CD8-positive, alpha-beta memory T cell (primary cell): ENCODE measurements around the gene PRRG3. TPM values are rescaled to one million over a fixed set of nuclear protein-coding genes. Genes with fewer than 3 reads are reported as not detected.

Source experiments
- CTCF ChIA-PET: fragments of 350-600 bp; sonication (Branson Sonifier 250); formaldehyde crosslinking; loops from one replicate; lab custom pipeline; 2021; ENCODE audit warnings: antibody characterized with exemption; lab: Charles Lee
- POLR2A ChIA-PET: fragments of 350-600 bp; sonication (Branson Sonifier 250); formaldehyde crosslinking; loops from one replicate; lab custom pipeline; 2021; ENCODE audit warnings: antibody characterized with exemption; lab: Charles Lee
- DNase-seq, 5 donors: peaks; one replicate each; pipeline versions ENCODE4 v3.0.0 to v3.0.0-alpha.2; 2020 to 2022; ENCODE audit warnings: mixed read lengths in 1 of 5
- H3K27ac ChIP-seq: one replicate; pipeline ENCODE4 v1.7.0; 2013; ENCODE audit warnings: low read depth, mild to moderate bottlenecking, low read length, moderate library complexity
- H3K27me3 ChIP-seq: 2 replicates; pipeline ENCODE4 v1.7.0; 2013; ENCODE audit warnings: low read length, mild to moderate bottlenecking; ENCODE audit not compliant: insufficient read depth, poor library complexity, severe bottlenecking
- H3K36me3 ChIP-seq: 2 replicates; pipeline ENCODE4 v1.7.0; 2013; ENCODE audit warnings: mild to moderate bottlenecking, low read length, moderate library complexity; ENCODE audit not compliant: insufficient read depth
- H3K4me1 ChIP-seq: 2 replicates; pipeline ENCODE4 v1.7.0; 2013; ENCODE audit warnings: mild to moderate bottlenecking, low read length, moderate library complexity; ENCODE audit not compliant: insufficient read depth
- H3K4me3 ChIP-seq: 2 replicates; pipeline ENCODE4 v1.7.0; 2013; ENCODE audit warnings: mild to moderate bottlenecking, low read length
- H3K9me3 ChIP-seq: 2 replicates; pipeline ENCODE4 v1.7.0; 2013; ENCODE audit warnings: mild to moderate bottlenecking, low read length
- H3K27ac Mint-ChIP-seq, 8 donors: one replicate each; pipeline ENCODE4 v1.8.0; 2020 to 2021; ENCODE audit warnings: mixed read lengths in 8 of 8, mild to moderate bottlenecking in 6 of 8, inconsistent platforms in 3 of 8, moderate library complexity in 3 of 8
- H3K27me3 Mint-ChIP-seq, 2 donors: one replicate each; pipeline ENCODE4 v1.8.0; 2020 to 2021; ENCODE audit warnings: mixed read lengths in 2 of 2, mild to moderate bottlenecking in 1 of 2, moderate library complexity in 1 of 2
- H3K36me3 Mint-ChIP-seq, 3 donors: one replicate each; pipeline ENCODE4 v1.8.0; 2020 to 2021; ENCODE audit warnings: mixed read lengths in 3 of 3, inconsistent platforms in 1 of 3, mild to moderate bottlenecking in 1 of 3
- H3K4me1 Mint-ChIP-seq, 3 donors: one replicate each; pipeline ENCODE4 v1.8.0; 2020 to 2021; ENCODE audit warnings: mixed read lengths in 3 of 3, inconsistent platforms in 1 of 3, mild to moderate bottlenecking in 1 of 3
- H3K4me3 Mint-ChIP-seq, 7 donors: one replicate each; pipeline ENCODE4 v1.8.0; 2020 to 2021; ENCODE audit warnings: mixed read lengths in 7 of 7, mild to moderate bottlenecking in 6 of 7, moderate library complexity in 4 of 7, inconsistent platforms in 2 of 7
- H3K9me3 Mint-ChIP-seq, 5 donors: one replicate each; pipeline ENCODE4 v1.8.0; 2020 to 2022; ENCODE audit warnings: mixed read lengths in 5 of 5, mild to moderate bottlenecking in 3 of 5, moderate library complexity in 2 of 5, inconsistent platforms in 1 of 5
- polyA plus RNA-seq: library from polyadenylated mRNA; unstranded; fragments of 300-500 nt; fragmentation: Illumina TruSeq; gene quantifications from one replicate; pipeline ENCODE4 v1.2.3, GENCODE V29; 2021
- total RNA-seq, 2 experiments: library from RNA; stranded (reverse); gene quantifications; one replicate each; pipeline ENCODE4 v1.2.3, GENCODE V29; 2021

Gene PRRG3
- total and polyA plus RNA-seq, 3 experiments from 2014 or later: not detected

DNA sequence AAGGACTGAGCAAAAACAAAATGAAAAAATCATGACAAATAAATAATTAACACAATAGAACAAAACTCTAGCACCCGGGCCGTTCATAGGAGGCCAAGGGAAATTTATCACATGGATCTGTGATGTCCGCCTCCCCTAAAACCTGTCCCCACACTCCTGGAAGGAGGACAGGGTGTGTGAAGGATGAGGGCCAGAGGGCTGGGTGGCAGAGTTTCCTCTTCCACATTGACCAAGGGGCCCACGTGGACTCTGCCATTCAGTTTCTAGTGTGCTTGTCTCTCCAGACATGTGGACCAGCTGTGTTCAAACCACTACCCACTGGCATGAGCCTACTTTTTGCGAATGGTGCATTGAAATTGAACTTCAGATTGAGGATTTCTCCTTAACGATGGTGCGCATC is 6.3 kb downstream of the PRRG3 start:
- peaks cover 0 to 2% (median 0%) of the 10 kb centered on the region in 5 donors for H3K9me3 Mint-ChIP-seq
- no peaks in the 10 kb centered on the region for H3K4me1 Mint-ChIP-seq
- peaks cover 0 to 15% of the 10 kb centered on the region in 2 donors for H3K27me3 Mint-ChIP-seq
- no peak for DNase-seq
- H3K4me3 Mint-ChIP-seq: no peak overlapping the region
- H3K36me3 ChIP-seq: no peaks in the 10 kb centered on the region
- no peaks in the 10 kb centered on the region for H3K27me3 ChIP-seq
- H3K36me3 Mint-ChIP-seq: no peaks in the 10 kb centered on the region
- H3K9me3 ChIP-seq: no peaks in the 10 kb centered on the region
- no peak overlapping the region for H3K27ac Mint-ChIP-seq
- H3K27ac ChIP-seq: no peak overlapping the region
- POLR2A ChIA-PET: no interaction called here
- CTCF ChIA-PET: no interaction called here
- no peak overlapping the region for H3K4me3 ChIP-seq
- no peaks in the 10 kb centered on the region for H3K4me1 ChIP-seq

DNA sequence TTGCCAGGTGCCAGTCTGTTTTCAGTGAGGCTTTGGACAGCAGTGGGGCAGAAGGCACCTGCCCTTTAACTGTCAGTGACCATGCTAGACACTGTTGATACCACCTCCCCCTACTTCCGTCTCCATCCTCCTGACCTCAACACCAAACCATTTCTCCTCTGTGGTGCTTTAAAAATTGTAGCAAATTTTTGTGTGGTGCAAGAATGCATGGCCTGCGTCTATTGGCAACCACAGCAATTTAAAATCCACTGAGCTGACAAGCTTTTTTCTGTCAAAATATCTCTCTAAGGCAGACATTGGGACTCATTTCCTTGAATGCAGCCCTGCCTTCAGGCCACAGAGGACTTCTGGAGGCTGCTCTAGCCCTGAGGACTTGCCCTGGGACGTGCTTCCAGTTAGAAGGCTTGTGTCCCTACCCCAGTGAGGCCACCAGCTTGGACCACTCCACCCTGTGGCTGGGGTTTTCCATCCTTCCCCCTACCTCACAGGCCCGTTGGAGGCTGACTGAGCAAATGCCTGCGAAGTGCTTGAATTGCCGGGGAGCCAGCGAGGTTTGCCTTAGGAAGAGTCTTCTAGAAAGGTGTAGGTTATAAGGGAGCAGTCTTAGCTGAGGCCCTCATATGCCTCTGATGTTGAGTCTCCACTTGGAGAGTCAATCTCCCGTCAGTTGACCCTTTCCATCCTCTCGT is 6.9 kb downstream of the PRRG3 start:
- Histone ChIP-seq H3K27ac (no peak overlapping the region), H3K4me3 (no peak overlapping the region), H3K4me1 (no peaks in the 10 kb centered on the region), H3K36me3 (no peaks in the 10 kb centered on the region), H3K9me3 (no peaks in the 10 kb centered on the region), H3K27me3 (no peaks in the 10 kb centered on the region)
- no peaks in the 10 kb centered on the region for H3K36me3 Mint-ChIP-seq
- H3K4me1 Mint-ChIP-seq: no peaks in the 10 kb centered on the region
- peaks cover 0 to 18% of the 10 kb centered on the region in 2 donors for H3K27me3 Mint-ChIP-seq
- POLR2A ChIA-PET: no interaction called here
- peaks cover 0 to 2% (median 0%) of the 10 kb centered on the region in 5 donors for H3K9me3 Mint-ChIP-seq
- H3K27ac Mint-ChIP-seq: no peak overlapping the region
- H3K4me3 Mint-ChIP-seq: no peak overlapping the region
- CTCF ChIA-PET: no interaction called here
- DNase-seq: no peak

DNA sequence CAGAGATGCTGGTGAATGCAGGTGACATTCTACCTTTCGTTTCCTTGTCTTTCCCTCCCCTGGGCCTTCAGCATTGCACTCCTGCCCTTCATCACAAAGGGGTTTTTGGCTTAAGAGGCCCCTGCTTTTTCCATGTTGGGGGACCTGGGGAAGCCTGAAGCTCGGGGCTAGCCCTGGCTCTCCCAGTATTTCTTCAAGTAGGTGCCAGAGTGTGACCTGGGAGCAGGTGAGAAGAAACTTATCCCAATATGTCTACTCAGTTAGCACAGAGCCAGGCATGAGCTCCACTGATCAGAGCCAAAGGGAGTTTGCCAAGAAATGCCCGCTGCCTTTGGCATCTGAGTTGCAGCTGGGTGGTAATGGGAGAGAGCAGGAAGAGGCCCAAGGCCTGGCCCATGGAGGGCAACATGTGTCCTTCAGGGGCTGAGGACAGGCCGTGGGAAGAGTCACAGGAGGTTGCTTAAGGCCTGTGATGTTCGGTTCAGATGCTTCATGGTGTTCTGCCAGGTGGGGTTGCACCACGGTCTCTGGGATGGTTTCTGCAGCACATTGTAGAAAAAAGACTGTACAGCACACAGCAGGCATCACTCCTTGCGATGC is 7.6 kb downstream of the PRRG3 start:
- Histone ChIP-seq H3K36me3 (no peaks in the 10 kb centered on the region), H3K4me3 (no peak overlapping the region), H3K9me3 (no peaks in the 10 kb centered on the region), H3K27me3 (no peaks in the 10 kb centered on the region), H3K27ac (no peak overlapping the region), H3K4me1 (no peaks in the 10 kb centered on the region)
- no peaks in the 10 kb centered on the region for H3K4me1 Mint-ChIP-seq
- no peak overlapping the region for H3K27ac Mint-ChIP-seq
- DNase-seq: no peak
- H3K9me3 Mint-ChIP-seq: peaks cover 0 to 2% (median 0%) of the 10 kb centered on the region in 5 donors
- CTCF ChIA-PET: no interaction called here
- POLR2A ChIA-PET: no interaction called here
- H3K36me3 Mint-ChIP-seq: no peaks in the 10 kb centered on the region
- H3K4me3 Mint-ChIP-seq: no peak overlapping the region
- peaks cover 0 to 21% of the 10 kb centered on the region in 2 donors for H3K27me3 Mint-ChIP-seq

DNA sequence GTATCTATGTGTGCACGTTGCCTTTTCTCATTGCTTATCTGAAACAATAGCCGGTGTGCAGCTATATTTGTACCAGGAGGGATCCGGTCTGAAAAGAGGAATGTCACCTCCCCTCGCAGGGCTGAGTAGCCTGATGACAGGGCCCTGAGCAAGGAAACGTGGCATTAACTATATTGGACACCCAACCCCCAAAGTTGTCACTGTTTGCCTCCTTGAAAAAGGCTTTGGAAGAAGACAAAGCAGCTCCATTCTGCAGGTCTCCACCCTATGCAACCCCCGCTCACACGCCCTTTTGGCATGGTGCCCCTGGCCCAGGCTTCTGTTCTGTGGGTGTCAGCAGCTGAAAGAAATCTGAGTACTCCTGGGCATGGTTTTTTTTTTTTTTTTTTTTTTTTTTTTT is 8.2 kb downstream of the PRRG3 start:
- ChIA-PET POLR2A (no interaction called here), CTCF (no interaction called here)

DNA sequence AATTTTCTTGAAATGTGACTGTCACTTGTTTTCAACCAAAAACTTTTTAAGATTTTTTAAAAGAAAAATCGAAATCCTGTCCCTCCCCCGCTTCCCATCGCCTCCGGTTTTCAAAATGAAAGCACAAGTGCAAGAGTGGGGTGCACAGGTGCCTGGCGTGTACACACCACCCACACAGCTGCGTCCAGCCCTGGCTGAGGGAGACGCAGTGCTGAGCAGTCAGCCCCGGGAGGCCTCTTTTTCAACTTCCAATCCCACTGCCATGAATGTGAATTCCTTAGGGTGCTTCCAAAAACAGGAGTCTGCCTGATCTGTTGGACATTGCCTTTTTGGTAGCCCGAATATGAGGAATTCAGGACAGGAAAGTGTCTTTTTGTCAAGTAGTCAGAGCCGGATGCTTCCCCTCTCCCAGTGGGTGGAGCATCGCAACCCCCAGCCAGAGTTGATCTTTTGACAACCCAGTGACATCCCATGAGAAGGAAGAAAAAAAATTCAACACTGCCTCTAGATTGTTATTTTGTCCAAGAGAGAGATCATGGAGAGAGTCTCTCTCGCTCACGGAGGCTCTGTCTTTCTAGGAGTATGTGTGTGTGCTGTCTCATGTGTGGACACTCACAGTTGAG is 8.9 kb downstream of the PRRG3 start:
- Mint-ChIP-seq H3K4me3 (no peak overlapping the region), H3K27me3 (peaks cover 0 to 21% of the 10 kb centered on the region in 2 donors), H3K36me3 (no peaks in the 10 kb centered on the region), H3K4me1 (no peaks in the 10 kb centered on the region), H3K9me3 (peaks cover 0 to 2% (median 0%) of the 10 kb centered on the region in 5 donors), H3K27ac (no peak overlapping the region)
- DNase-seq: no peak
- Histone ChIP-seq H3K4me1 (no peaks in the 10 kb centered on the region), H3K27me3 (no peaks in the 10 kb centered on the region), H3K9me3 (no peaks in the 10 kb centered on the region), H3K36me3 (no peaks in the 10 kb centered on the region), H3K27ac (no peak overlapping the region), H3K4me3 (no peak overlapping the region)
- ChIA-PET CTCF (no interaction called here), POLR2A (no interaction called here)

More for the DNA sequence above, 8.2 kb downstream of the PRRG3 start:
- Mint-ChIP-seq H3K36me3 (no peaks in the 10 kb centered on the region), H3K27ac (no peak overlapping the region), H3K4me3 (no peak overlapping the region), H3K4me1 (no peaks in the 10 kb centered on the region), H3K9me3 (peaks cover 0 to 2% (median 0%) of the 10 kb centered on the region in 5 donors), H3K27me3 (peaks cover 0 to 21% of the 10 kb centered on the region in 2 donors)
- no peak overlapping the region for H3K4me3 ChIP-seq
- H3K4me1 ChIP-seq: no peaks in the 10 kb centered on the region
- no peak for DNase-seq
- no peaks in the 10 kb centered on the region for H3K36me3 ChIP-seq
- no peak overlapping the region for H3K27ac ChIP-seq
- H3K9me3 ChIP-seq: no peaks in the 10 kb centered on the region
- no peaks in the 10 kb centered on the region for H3K27me3 ChIP-seq

DNA sequence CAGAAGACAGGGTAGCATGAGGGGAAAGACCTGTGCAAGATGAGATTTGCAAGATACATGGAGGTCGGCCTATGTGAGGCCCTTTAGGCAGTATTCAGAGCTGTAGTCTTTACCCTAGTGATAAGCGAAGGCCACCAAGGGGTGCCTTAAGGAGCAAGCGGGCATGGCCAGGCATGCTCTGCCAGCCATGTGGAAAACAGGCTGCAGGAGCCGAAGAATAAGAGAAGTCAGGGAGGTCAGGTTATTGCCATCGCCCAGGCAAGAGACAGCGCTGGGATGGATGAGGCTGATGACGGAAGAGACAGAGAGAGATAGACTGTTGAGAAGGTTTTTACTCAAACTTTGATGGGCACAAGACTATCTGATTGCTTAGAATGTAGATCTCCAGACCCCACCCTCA is 13.6 kb downstream of the PRRG3 start:
- Histone ChIP-seq H3K27me3 (no peaks in the 10 kb centered on the region), H3K9me3 (no peaks in the 10 kb centered on the region), H3K27ac (no peak overlapping the region), H3K4me1 (no peaks in the 10 kb centered on the region), H3K4me3 (no peak overlapping the region), H3K36me3 (no peaks in the 10 kb centered on the region)
- peaks cover 0 to 10% of the 10 kb centered on the region in 2 donors for H3K27me3 Mint-ChIP-seq
- H3K4me1 Mint-ChIP-seq: no peaks in the 10 kb centered on the region
- ChIA-PET CTCF (no interaction called here), POLR2A (no interaction called here)
- no peak overlapping the region for H3K27ac Mint-ChIP-seq
- no peak for DNase-seq
- no peak overlapping the region for H3K4me3 Mint-ChIP-seq
- no peaks in the 10 kb centered on the region for H3K36me3 Mint-ChIP-seq
- peaks cover 0 to 2% (median 0%) of the 10 kb centered on the region in 5 donors for H3K9me3 Mint-ChIP-seq

DNA sequence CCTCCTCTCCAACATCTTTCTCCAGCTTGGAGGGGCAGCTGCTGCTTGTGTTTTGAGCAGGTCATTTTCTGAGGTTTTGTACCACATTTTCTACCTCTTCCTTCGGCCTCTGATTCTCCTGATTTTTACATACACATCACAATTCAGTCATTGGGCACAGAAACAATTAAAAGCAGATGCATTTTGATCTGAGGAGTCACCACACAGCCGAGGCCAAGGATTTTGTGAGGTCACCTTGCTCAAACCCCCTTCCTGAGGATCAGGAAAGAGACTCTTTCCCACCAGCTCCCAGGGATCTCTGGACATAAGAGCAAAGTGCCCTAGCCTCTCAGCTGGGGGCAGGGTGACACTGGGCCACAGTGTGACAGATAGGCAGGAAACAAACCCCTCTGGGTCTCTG is 15.2 kb downstream of the PRRG3 start:
- H3K27ac Mint-ChIP-seq: no peak overlapping the region
- ChIA-PET CTCF (no interaction called here), POLR2A (no interaction called here)
- Histone ChIP-seq H3K27me3 (no peaks in the 10 kb centered on the region), H3K9me3 (no peaks in the 10 kb centered on the region), H3K27ac (no peak overlapping the region), H3K4me3 (no peak overlapping the region), H3K4me1 (no peaks in the 10 kb centered on the region), H3K36me3 (no peaks in the 10 kb centered on the region)
- no peak overlapping the region for H3K4me3 Mint-ChIP-seq
- no peaks in the 10 kb centered on the region for H3K4me1 Mint-ChIP-seq
- H3K36me3 Mint-ChIP-seq: no peaks in the 10 kb centered on the region
- no peaks in the 10 kb centered on the region for H3K9me3 Mint-ChIP-seq
- H3K27me3 Mint-ChIP-seq: peaks cover 0 to 8% of the 10 kb centered on the region in 2 donors
- no peak for DNase-seq

DNA sequence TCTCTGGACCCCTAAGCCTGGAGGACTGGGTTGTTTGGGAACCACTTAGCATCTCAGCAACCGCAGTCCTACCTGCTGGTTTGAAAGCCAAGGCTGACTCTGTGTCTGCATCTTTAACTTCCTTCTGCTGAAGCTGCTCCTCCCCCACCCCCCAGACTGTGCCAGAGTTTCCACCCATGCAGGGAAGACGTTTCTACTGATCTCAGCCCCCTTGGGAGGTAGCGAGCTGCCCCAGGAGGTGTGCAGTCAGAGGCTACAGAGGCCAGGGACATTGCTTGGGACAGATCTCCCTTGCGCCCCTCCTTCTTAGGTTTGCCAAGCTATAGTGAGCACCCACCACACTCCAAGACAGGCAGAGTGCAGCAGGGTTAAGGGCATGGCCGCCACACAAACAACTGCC is 15.9 kb downstream of the PRRG3 start:
- H3K27ac Mint-ChIP-seq: no peak overlapping the region
- Histone ChIP-seq H3K36me3 (no peaks in the 10 kb centered on the region), H3K4me3 (no peak overlapping the region), H3K9me3 (no peaks in the 10 kb centered on the region), H3K4me1 (no peaks in the 10 kb centered on the region), H3K27ac (no peak overlapping the region), H3K27me3 (no peaks in the 10 kb centered on the region)
- no peaks in the 10 kb centered on the region for H3K4me1 Mint-ChIP-seq
- no peak overlapping the region for H3K4me3 Mint-ChIP-seq
- peaks cover 4 to 6% of the 10 kb centered on the region in 2 donors for H3K27me3 Mint-ChIP-seq
- no peaks in the 10 kb centered on the region for H3K9me3 Mint-ChIP-seq
- ChIA-PET CTCF (no interaction called here), POLR2A (no interaction called here)
- H3K36me3 Mint-ChIP-seq: no peaks in the 10 kb centered on the region
- DNase-seq: no peak
